Fibroblast of mammary gland (primary cell): ENCODE measurements around the gene C14orf39.

ENCODE experiments used
- DNase-seq: peaks from one replicate; pipeline ENCODE4 v3.0.0-alpha.2; 2010; ENCODE audit warnings: low read depth
- H3K4me3 ChIP-seq: 2 replicates; pipeline ENCODE4 v1.5.1; 2011; ENCODE audit warnings: low read depth, mild to moderate bottlenecking, low read length, moderate library complexity; ENCODE audit not compliant: control insufficient read depth
- TF ChIP-seq, protein P1 (sequence below): conservative IDR thresholded peaks from 2 replicates; pipeline ENCODE4 v1.5.1; 2011; ENCODE audit warnings: low read depth, low read length, inconsistent platforms; ENCODE audit not compliant: control insufficient read depth, insufficient read depth

Gene C14orf39

DNA sequence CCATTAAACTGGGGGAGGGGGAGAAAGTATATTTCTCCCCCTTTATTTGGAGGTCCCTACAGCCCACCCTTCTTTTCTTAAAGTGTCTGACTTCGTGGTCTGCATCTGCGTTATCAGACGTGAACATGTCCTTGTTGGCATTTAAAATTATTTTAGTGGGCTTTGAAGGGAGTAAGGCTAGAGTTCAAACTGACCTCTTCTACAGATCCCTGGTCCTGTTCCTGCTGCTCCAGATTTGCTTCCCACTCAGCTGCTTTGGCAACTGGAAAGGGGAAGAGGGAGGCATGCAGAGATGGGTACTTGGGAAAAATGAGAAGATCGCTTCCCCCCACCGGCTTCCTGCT is 22.5 kb upstream of the C14orf39 start:
- TF ChIP-seq, protein P1, sequence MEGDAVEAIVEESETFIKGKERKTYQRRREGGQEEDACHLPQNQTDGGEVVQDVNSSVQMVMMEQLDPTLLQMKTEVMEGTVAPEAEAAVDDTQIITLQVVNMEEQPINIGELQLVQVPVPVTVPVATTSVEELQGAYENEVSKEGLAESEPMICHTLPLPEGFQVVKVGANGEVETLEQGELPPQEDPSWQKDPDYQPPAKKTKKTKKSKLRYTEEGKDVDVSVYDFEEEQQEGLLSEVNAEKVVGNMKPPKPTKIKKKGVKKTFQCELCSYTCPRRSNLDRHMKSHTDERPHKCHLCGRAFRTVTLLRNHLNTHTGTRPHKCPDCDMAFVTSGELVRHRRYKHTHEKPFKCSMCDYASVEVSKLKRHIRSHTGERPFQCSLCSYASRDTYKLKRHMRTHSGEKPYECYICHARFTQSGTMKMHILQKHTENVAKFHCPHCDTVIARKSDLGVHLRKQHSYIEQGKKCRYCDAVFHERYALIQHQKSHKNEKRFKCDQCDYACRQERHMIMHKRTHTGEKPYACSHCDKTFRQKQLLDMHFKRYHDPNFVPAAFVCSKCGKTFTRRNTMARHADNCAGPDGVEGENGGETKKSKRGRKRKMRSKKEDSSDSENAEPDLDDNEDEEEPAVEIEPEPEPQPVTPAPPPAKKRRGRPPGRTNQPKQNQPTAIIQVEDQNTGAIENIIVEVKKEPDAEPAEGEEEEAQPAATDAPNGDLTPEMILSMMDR, result no peak
- no peak overlapping the region for H3K4me3 ChIP-seq
- DNase-seq, result no peak

DNA sequence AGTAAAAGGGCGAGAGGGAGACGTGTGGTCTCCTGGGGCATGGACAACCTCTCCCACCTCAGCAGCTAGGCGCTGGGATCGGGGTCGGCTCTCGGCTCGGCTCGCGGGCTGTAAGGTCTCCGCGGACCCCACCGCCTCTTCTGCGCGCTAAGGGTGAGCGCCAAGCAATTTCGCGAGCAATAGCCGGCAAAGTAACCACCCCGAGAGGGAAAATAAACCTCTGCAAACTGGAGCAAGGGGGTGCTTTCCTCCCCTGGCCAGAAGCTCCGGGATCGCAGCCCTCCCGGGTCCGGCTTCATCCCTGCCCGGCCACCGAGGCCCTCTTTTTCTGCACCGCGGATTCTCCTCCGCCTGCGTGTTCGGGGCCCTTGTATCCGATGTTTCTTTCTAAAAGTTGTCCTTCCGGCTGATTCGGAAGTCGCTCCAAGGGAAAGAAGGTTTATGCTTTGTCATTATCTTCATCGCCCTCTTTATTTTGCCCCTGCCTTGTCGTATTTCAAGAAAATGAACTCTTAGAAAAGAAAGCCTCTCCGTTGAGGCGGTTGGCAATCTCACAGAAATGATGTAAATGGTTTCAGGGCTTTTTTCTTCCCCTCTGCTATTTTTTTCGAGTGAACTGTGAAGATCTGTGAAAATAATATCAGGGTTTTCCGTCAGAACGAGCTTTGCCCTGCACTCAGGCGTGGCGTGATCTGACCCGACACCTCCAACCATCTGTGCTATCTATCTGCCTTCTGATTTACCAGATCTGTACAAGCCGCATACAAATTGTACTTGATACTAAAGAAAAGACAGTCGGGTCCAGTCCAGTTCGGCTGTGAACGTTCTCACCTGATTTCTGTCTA is 21.3 kb upstream of the C14orf39 start:
- no peak for DNase-seq
- no peak overlapping the region for H3K4me3 ChIP-seq
- TF ChIP-seq, protein P1, result no peak

DNA sequence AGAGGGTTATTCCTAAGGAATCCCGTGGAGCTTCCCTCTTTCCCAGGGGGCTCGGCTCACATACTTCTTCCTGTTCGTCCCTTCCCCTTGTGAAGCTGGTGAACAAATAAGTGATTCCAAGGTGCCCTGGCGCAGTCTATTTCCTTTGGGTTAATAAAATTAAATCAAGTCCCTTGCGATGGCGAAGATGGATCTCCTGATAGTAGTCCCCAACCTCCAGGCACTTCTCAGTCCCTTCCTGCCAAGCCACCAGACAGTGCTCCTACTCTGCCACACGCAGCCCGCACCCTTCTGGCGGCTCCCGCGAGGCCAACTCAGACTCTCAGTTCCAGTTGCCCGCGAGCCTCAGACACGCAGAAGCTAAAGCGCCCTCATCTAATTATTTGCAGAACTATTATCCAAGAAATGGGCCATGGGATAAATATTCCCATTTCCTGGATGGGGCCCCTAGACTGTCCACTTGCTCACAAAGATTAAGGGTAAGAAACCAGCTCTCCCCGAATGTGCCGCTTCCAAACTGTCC is 20.7 kb upstream of the C14orf39 start:
- H3K4me3 ChIP-seq, result no peak overlapping the region
- DNase-seq, result no peak
- TF ChIP-seq, protein P1, result no peak

DNA sequence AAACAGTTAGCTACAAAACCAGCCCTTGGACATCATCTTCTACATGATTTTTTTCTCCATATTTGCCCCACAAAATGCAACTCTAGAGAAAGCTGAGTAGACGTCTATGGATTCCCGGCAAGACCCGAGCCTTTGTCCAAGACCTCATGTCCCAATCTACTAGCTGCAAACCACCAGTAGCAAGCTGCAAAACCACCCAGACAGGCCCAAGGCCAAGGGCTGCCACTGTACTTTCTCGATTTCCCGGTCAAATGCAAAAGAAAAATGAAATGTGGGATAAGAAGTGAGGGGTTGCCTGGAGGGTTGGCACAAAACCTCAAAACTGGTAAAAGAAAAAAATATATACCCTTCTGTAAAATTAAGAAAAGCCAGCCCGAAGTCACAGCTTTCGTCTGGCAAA is 20.1 kb upstream of the C14orf39 start:
- TF ChIP-seq, protein P1, result no peak
- H3K4me3 ChIP-seq, result no peak overlapping the region
- DNase-seq, result no peak

DNA sequence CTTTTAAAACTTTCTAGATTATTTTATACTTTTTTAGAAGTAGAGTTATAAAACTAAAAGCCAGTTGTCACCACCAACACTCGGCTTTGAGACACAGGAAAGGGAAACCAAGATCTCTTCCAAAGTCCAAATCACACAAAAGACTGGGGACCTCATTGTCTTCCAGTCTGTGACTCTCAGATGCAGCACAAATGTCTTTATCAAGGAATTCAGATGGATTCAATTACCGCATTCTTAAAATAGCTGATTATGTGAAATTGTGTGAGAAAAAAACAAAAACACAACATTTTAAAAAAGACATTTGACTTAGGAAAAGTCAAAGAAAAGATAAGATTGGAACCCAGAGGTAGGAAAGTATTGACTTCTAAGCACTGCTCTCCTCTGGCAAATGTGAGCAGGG is 19.6 kb upstream of the C14orf39 start:
- H3K4me3 ChIP-seq, result no peak overlapping the region
- TF ChIP-seq, protein P1, result no peak
- DNase-seq, result no peak

DNA sequence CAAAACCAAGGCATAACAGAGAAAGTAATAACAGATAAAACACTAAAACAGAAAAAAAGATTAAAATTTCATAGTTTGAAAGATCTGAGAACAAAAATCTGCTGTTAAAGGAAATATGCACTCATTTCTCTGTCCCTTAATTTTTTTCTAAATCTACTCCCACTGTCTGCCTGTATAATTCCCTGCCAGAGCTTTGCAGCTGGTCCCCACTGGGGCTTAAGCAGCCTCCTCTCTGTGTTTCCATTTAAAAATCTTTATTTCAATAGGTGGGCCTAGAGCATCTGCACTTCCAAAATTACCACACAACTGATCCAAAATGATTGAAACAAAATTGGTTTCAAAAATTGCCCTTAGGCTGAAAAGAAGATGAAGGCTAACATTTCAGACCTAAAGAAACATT is 16.7 kb upstream of the C14orf39 start:
- H3K4me3 ChIP-seq, result no peak overlapping the region
- no peak for DNase-seq
- TF ChIP-seq, protein P1, result no peak
